Measurements from ENCODE around the gene HBB. TPM values are rescaled to one million over a fixed set of nuclear protein-coding genes. Genes with fewer than 3 reads are reported as not detected.

Gene HBB
- total RNA-seq, 1 experiment from 2014 or later = not detected

- Histone ChIP-seq H3K14ac (ENCODE audit: insufficient read depth, low read length) (no peak overlapping the region), H2BK5ac (ENCODE audit: insufficient read length, low read length) (no peak overlapping the region), H4K91ac (ENCODE audit: insufficient read length, low read depth, low read length) (no peak overlapping the region), H3K27ac (ENCODE audit: insufficient read length, low read depth, low read length) (no peak overlapping the region), H3K4me2 (ENCODE audit: insufficient read depth, insufficient read length, low read length) (no peak overlapping the region), H4K20me1 (ENCODE audit: control insufficient read depth, insufficient read depth, insufficient read length) (no peaks in the 10 kb centered on the region), H3K23me2 (ENCODE audit: insufficient read length, low read depth, low read length, poor library complexity, severe bottlenecking) (no peaks in the 10 kb centered on the region), H3K79me2 (ENCODE audit: insufficient read depth, low read length) (no peaks in the 10 kb centered on the region), H3K23ac (ENCODE audit: insufficient read length, low read depth, low read length) (no peak overlapping the region), H2BK12ac (ENCODE audit: insufficient read length, low read depth, low read length) (no peak overlapping the region), H3K9ac (ENCODE audit: extremely low read depth, insufficient read length, low read length) (no peak overlapping the region), H3K18ac (ENCODE audit: insufficient read length, low read depth, low read length) (no peak overlapping the region), H2BK15ac (ENCODE audit: low read depth, low read length) (no peak overlapping the region), H3K4ac (ENCODE audit: low read depth, low read length) (no peak overlapping the region), H4K8ac (replicated peaks; ENCODE audit: insufficient read length, low read depth, low read length) (no peak overlapping the region), H4K5ac (ENCODE audit: insufficient read length, low read depth, low read length) (no peak overlapping the region), H2AK5ac (ENCODE audit: insufficient read length, low read length) (no peak overlapping the region), H3K9me3 (ENCODE audit: control insufficient read depth, low read depth, low read length) (no peaks in the 10 kb centered on the region), H2BK20ac (ENCODE audit: low read depth, low read length, poor library complexity, severe bottlenecking) (no peak overlapping the region), H3K27me3 (ENCODE audit: insufficient read depth, low read length) (no peaks in the 10 kb centered on the region), H3K4me1 (ENCODE audit: insufficient read depth, low read length) (no peaks in the 10 kb centered on the region), H2AFZ (ENCODE audit: low read length) (no peak overlapping the region), H3K56ac (ENCODE audit: insufficient read length, low read depth, low read length) (no peak overlapping the region), H2BK120ac (ENCODE audit: low read depth, low read length, poor library complexity, severe bottlenecking) (no peak overlapping the region), H3K79me1 (ENCODE audit: insufficient read depth, low read depth, low read length, poor library complexity, severe bottlenecking) (no peaks in the 10 kb centered on the region), H3T11ph (ENCODE audit: low read length) (no peak overlapping the region)
- Mint-ChIP-seq H3K4me1 (peaks cover 0 to 3% of the 10 kb centered on the region in 2 experiments; a peak in 3 of 4 replicates), H3K27me3 (ENCODE audit: low read depth) (no peaks in the 10 kb centered on the region), H3K27ac (no peak overlapping the region), H3K36me3 (ENCODE audit: insufficient read depth in 1 of 3, low read depth in 3 of 3) (no peaks in the 10 kb centered on the region), H3K4me3 (no peak overlapping the region), H3K9me3 (peaks cover 0 to 4% of the 10 kb centered on the region in 2 experiments; a peak in 2 of 5 replicates)
- no peak for DNase-seq
- no peak for TF ChIP-seq CTCF (conservative IDR thresholded peaks at IDR 0.05)
These were observed 28.6 kb downstream of the HBB start for GRCh38 chr11:5198285-5198684.

Data from H9 (cell line).